ENCODE measurements around the gene SDF2L1. TPM values are rescaled to one million over a fixed set of nuclear protein-coding genes. Genes with fewer than 3 reads are reported as not detected.
"Not testable (repeated sequence)": the region's sequence is repeated elsewhere in the genome, so short reads cannot be mapped to it uniquely, and the experiment has no call there.

The SDF2L1 gene
- total and polyA plus RNA-seq, 10 of the 15 experiments (the other 5 are each of a cell fraction or from before 2014, with no cell fraction given), result 3.0 to 214 (median 55.5) TPM

- H3K4me3 ChIP-seq; H3K9ac ChIP-seq (ENCODE audit: control insufficient read depth, insufficient read depth, low read length); H3K27ac ChIP-seq (ENCODE audit: control insufficient read depth, insufficient read depth); in situ Hi-C loops (cut with MboI); H4K20me1 ChIP-seq (ENCODE audit: control insufficient read depth, insufficient read depth); H3K4me1 ChIP-seq (ENCODE audit: control insufficient read depth, insufficient read depth, low read length); ATAC-seq; H3K4me2 ChIP-seq (ENCODE audit: control insufficient read depth, insufficient read depth); intact Hi-C loops (cut with micrococcal nuclease; ENCODE audit: unreplicated experiment); H3K27me3 ChIP-seq (replicated peaks in 1 of 2; ENCODE audit: control insufficient read depth in 2 of 2, insufficient read depth in 2 of 2, low read length in 1 of 2); FAIRE-seq; DNase-seq (ENCODE audit: low read depth, low spot score); H2AFZ ChIP-seq (ENCODE audit: control insufficient read depth, low read depth, low read length); RAD21 ChIA-PET (ENCODE audit: unreplicated experiment); H3K9me3 ChIP-seq (replicated peaks; ENCODE audit: control insufficient read depth, insufficient read depth, low read length); BruUV-seq (replicated peaks): not testable (repeated sequence)
- ChIA-PET CTCF (interaction anchor here (0.9 to 1.1 kb wide), 2 partner anchors 10 to 33 kb away, joined by 3 read pairs; no protein-coding TSS in a partner anchor), POLR2A (interaction anchor here (1.5 kb wide), 1 partner anchor 10 kb away, joined by 6 read pairs; no protein-coding TSS in a partner anchor), SMC1A (ENCODE audit: uncharacterized antibody, unreplicated experiment) (interaction anchor here (1.1 kb wide), 1 partner anchor 9 kb away, joined by 3 read pairs; no protein-coding TSS in a partner anchor)
- peaks cover 34 to 37% of the 10 kb centered on the region in 2 experiments for H3K36me3 ChIP-seq (ENCODE audit: control insufficient read depth in 2 of 2, insufficient read depth in 2 of 2, low read length in 1 of 2)
- WGBS (ENCODE audit: insufficient coverage, insufficient replicate concordance, low lambda C conversion rate, missing lambda C conversion rate), result 91% methylated on average over 13 of the region's 13 CpGs
- peaks cover 49% of the 10 kb centered on the region for H3K79me2 ChIP-seq (ENCODE audit: control insufficient read depth, insufficient read depth, low read length)
These were observed 45.6 kb upstream of the SDF2L1 start for GRCh38 chr22:21596356-21597135.

- H3K4me1 ChIP-seq (ENCODE audit: control insufficient read depth, insufficient read depth, low read length), result no peaks in the 10 kb centered on the region
- CTCF ChIA-PET, result interaction anchor here (1.0 kb wide), 1 partner anchor 8 kb away, joined by 3 read pairs; no protein-coding TSS in a partner anchor
- H3K9ac ChIP-seq (ENCODE audit: control insufficient read depth, insufficient read depth, low read length), result no peak overlapping the region
- H3K27ac ChIP-seq (ENCODE audit: control insufficient read depth, insufficient read depth), result no peak overlapping the region
- FAIRE-seq (no peak), DNase-seq (ENCODE audit: low read depth, low spot score) (no peak), ATAC-seq (no peak)
- H2AFZ ChIP-seq (ENCODE audit: control insufficient read depth, low read depth, low read length), result no peak overlapping the region
- no peak for TF ChIP-seq BMI1 (IDR thresholded peaks at IDR 0.05; ENCODE audit: borderline replicate concordance)
- no peaks in the 10 kb centered on the region for H3K9me3 ChIP-seq (replicated peaks; ENCODE audit: control insufficient read depth, insufficient read depth, low read length)
- peaks cover 30 to 32% of the 10 kb centered on the region in 2 experiments for H3K36me3 ChIP-seq (ENCODE audit: control insufficient read depth in 2 of 2, insufficient read depth in 2 of 2, low read length in 1 of 2)
- H3K4me2 ChIP-seq (ENCODE audit: control insufficient read depth, insufficient read depth), result no peak overlapping the region
- POLR2A ChIA-PET, result interaction anchor here (0.6 to 1.5 kb wide), 2 partner anchors 8 to 344 kb away, joined by 4 to 6 read pairs; no protein-coding TSS in a partner anchor
- BruUV-seq (replicated peaks), result no TSS peak
- peaks cover 8% of the 10 kb centered on the region; the same call in 1 of the 2 replicates for H4K20me1 ChIP-seq (ENCODE audit: control insufficient read depth, insufficient read depth)
- H3K79me2 ChIP-seq (ENCODE audit: control insufficient read depth, insufficient read depth, low read length), result peaks cover 43% of the 10 kb centered on the region
- 100% methylated on average over 3 of the region's 3 CpGs for WGBS (ENCODE audit: insufficient coverage, insufficient replicate concordance, low lambda C conversion rate, missing lambda C conversion rate)
- RAD21 ChIA-PET (ENCODE audit: unreplicated experiment), result interaction anchor here (1.0 kb wide), 1 partner anchor 171 kb away, joined by 3 read pairs; no protein-coding TSS in a partner anchor
- H3K27me3 ChIP-seq (replicated peaks in 1 of 2; ENCODE audit: control insufficient read depth in 2 of 2, insufficient read depth in 2 of 2, low read length in 1 of 2), result no peaks in the 10 kb centered on the region
- in situ Hi-C loops (cut with MboI), result no loop called here
- SMC1A ChIA-PET (ENCODE audit: uncharacterized antibody, unreplicated experiment), result interaction anchor here (1.2 to 1.5 kb wide), 2 partner anchors 9 to 49 kb away, joined by 3 to 5 read pairs; no protein-coding TSS in a partner anchor
- intact Hi-C loops (cut with micrococcal nuclease; ENCODE audit: unreplicated experiment), result no loop called here
- no peak overlapping the region for H3K4me3 ChIP-seq
These were observed 43.8 kb upstream of the SDF2L1 start for GRCh38 chr22:21598302-21598701.

All from GM12878 (cell line).